Nephron (organoid): ENCODE measurements around the gene CABLES1.

Experiments used
- H3K27ac Mint-ChIP-seq, 3 experiments: 2 replicates each; pipeline ENCODE4 v1.8.0; 2020; ENCODE audit warnings: mixed read lengths in 3 of 3, mild to moderate bottlenecking in 2 of 3, moderate library complexity in 1 of 3
- H3K27me3 Mint-ChIP-seq: 2 replicates; pipeline ENCODE4 v1.8.0; 2021; ENCODE audit warnings: low read depth, mild to moderate bottlenecking, moderate library complexity, mixed read lengths
- H3K36me3 Mint-ChIP-seq: 2 replicates; pipeline ENCODE4 v1.8.0; 2020; ENCODE audit warnings: low read depth, mixed read lengths
- H3K4me1 Mint-ChIP-seq: 2 replicates; pipeline ENCODE4 v1.8.0; 2020; ENCODE audit warnings: mixed read lengths
- H3K4me3 Mint-ChIP-seq, 3 experiments: 2 replicates each; pipeline ENCODE4 v1.8.0; 2020; ENCODE audit warnings: mild to moderate bottlenecking in 3 of 3, mixed read lengths in 3 of 3, moderate library complexity in 2 of 3
- H3K9me3 Mint-ChIP-seq: 2 replicates; pipeline ENCODE4 v1.8.0; 2020; ENCODE audit warnings: mixed read lengths
- CTCF ChIP-seq, 3 experiments: fragments of 200-600 bp; sonication (generic); IDR thresholded peaks; one replicate each; pipeline ENCODE4 v1.5.0; 2021; ENCODE audit warnings: antibody characterized with exemption in 3 of 3; ENCODE audit not compliant: unreplicated experiment in 3 of 3

Gene CABLES1

GRCh38 chr18:23223641-23224040, 88.4 kb downstream of the CABLES1 start:
- Mint-ChIP-seq H3K4me3 (no peak overlapping the region), H3K4me1 (peaks cover 47% of the 10 kb centered on the region), H3K27me3 (no peaks in the 10 kb centered on the region), H3K27ac (peak overlapping the region in 2 of 3 experiments; percentile 59 to 94), H3K36me3 (peaks cover 13% of the 10 kb centered on the region), H3K9me3 (peaks cover 6% of the 10 kb centered on the region)
- TF ChIP-seq CTCF (IDR thresholded peaks at IDR 0.05; ENCODE audit: unreplicated experiment in 3 of 3): no peak

GRCh38 chr18:23225503-23225902, 90.2 kb downstream of the CABLES1 start:
- TF ChIP-seq CTCF (IDR thresholded peaks at IDR 0.05; ENCODE audit: unreplicated experiment in 3 of 3): no peak
- H3K9me3 Mint-ChIP-seq: peaks cover 6% of the 10 kb centered on the region
- peak overlapping the region; percentile 88 to 91 (median 90) for H3K27ac Mint-ChIP-seq
- no peaks in the 10 kb centered on the region for H3K27me3 Mint-ChIP-seq
- peaks cover 60% of the 10 kb centered on the region for H3K4me1 Mint-ChIP-seq
- H3K36me3 Mint-ChIP-seq: peaks cover 16% of the 10 kb centered on the region
- peak overlapping the region in 1 of 3 experiments; percentile 20 for H3K4me3 Mint-ChIP-seq

GRCh38 chr18:23226391-23226790, 91.1 kb downstream of the CABLES1 start:
- Mint-ChIP-seq H3K27ac (peak overlapping the region; percentile 87 to 97 (median 91)), H3K4me3 (no peak overlapping the region), H3K36me3 (peaks cover 20% of the 10 kb centered on the region), H3K9me3 (peaks cover 6% of the 10 kb centered on the region), H3K27me3 (no peaks in the 10 kb centered on the region), H3K4me1 (peaks cover 66% of the 10 kb centered on the region)
- TF ChIP-seq CTCF (IDR thresholded peaks at IDR 0.05; ENCODE audit: unreplicated experiment in 3 of 3): no peak

GRCh38 chr18:23226930-23227725, 91.8 kb downstream of the CABLES1 start:
- no peak overlapping the region for H3K4me3 Mint-ChIP-seq
- no peaks in the 10 kb centered on the region for H3K27me3 Mint-ChIP-seq
- peaks cover 6% of the 10 kb centered on the region for H3K9me3 Mint-ChIP-seq
- no peak for TF ChIP-seq CTCF (IDR thresholded peaks at IDR 0.05; ENCODE audit: unreplicated experiment in 3 of 3)
- peaks cover 72% of the 10 kb centered on the region for H3K4me1 Mint-ChIP-seq
- H3K36me3 Mint-ChIP-seq: peaks cover 26% of the 10 kb centered on the region
- peak overlapping the region; percentile 87 to 97 (median 91) for H3K27ac Mint-ChIP-seq

GRCh38 chr18:23227726-23228070, 92.4 kb downstream of the CABLES1 start:
- Mint-ChIP-seq H3K36me3 (peaks cover 31% of the 10 kb centered on the region), H3K27ac (peak overlapping the region; percentile 87 to 97 (median 91)), H3K4me3 (peak overlapping the region in 1 of 3 experiments; percentile 15), H3K27me3 (no peaks in the 10 kb centered on the region), H3K9me3 (peaks cover 6% of the 10 kb centered on the region), H3K4me1 (peaks cover 75% of the 10 kb centered on the region)
- TF ChIP-seq CTCF (IDR thresholded peaks at IDR 0.05; ENCODE audit: unreplicated experiment in 3 of 3): no peak
